Erythroblast (primary cell): Measurements from ENCODE around the gene CECR2.
"Not testable (repeated sequence)": the region's sequence is repeated elsewhere in the genome, so short reads cannot be mapped to it uniquely, and the experiment has no call there.

Source experiments
- GATA1 ChIP-seq: IDR thresholded peaks from 2 replicates; pipeline ENCODE4 v1.6.1; 2011; ENCODE audit warnings: low read depth, mild to moderate bottlenecking, control low read depth, low read length, moderate library complexity
- POLR2A ChIP-seq: IDR thresholded peaks from 2 replicates; pipeline ENCODE4 v1.6.1; 2011; ENCODE audit warnings: mild to moderate bottlenecking, low read length

DNA sequence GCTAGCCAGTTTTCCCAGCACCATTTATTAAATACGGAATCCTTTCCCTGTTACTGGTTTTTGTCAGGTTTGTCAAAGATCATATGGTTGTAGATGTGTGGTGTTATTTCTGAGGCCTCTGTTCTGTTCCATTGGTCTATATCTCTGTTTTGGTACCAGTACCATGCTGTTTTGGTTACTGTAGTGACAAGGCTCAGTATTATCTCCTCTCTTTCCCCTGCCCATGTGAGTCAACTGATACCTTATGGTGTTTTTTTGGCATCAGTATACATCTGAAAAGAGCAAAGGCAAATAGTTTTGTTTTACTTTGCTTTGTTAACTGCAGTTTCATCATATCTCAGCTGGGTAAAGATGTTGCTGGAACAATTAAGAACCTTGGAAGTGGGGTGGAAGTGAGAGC is 152.7 kb downstream of the CECR2 start:
- TF ChIP-seq POLR2A, GATA1: not testable (repeated sequence)
